Endothelial cell of umbilical vein (primary cell): Measurements from ENCODE around the gene TMEM171. TPM values are rescaled to one million over a fixed set of nuclear protein-coding genes. Genes with fewer than 3 reads are reported as not detected.

Experiments used
- BruUV-seq: library from RNA; stranded (reverse); fragments of 400-500 nt; replicated peaks from 2 replicates; lab custom pipeline; 2021; lab: Mats Ljungman, UMichigan
- CTCF ChIA-PET: fragments of 300-600, 350-600 bp; sonication (Branson Sonifier 250); formaldehyde crosslinking; loops from one replicate; lab custom pipeline; 2021; ENCODE audit warnings: antibody characterized with exemption, inconsistent platforms; lab: Charles Lee
- POLR2A ChIA-PET: fragments of 300-600, 350-600 bp; sonication (Branson Sonifier 250); formaldehyde crosslinking; loops from one replicate; lab custom pipeline; 2021; ENCODE audit warnings: antibody characterized with exemption, inconsistent platforms; lab: Charles Lee
- DNase-seq: peaks from one replicate; pipeline ENCODE4 v3.0.0-alpha.2; 2011; ENCODE audit warnings: low read depth, low spot score
- FAIRE-seq: peaks from 2 replicates; lab custom pipeline; 2011; peaks lifted over from hg19 to GRCh38; lab: Jason Lieb, UNC
- H2AFZ ChIP-seq: 2 replicates; pipeline ENCODE4 v1.6.0; 2012; ENCODE audit warnings: low read depth, low read length, control low read depth, inconsistent platforms
- H3K27ac ChIP-seq: 2 replicates; pipeline ENCODE4 v1.5.1; 2011; ENCODE audit warnings: low read depth, mild to moderate bottlenecking, control low read depth, low read length, moderate library complexity; ENCODE audit not compliant: insufficient read depth
- H3K27me3 ChIP-seq, 2 experiments: 2 replicates each; pipeline versions ENCODE4 v1.6.0 to v1.6.1; 2011; ENCODE audit warnings: low read length in 2 of 2, mixed read lengths in 1 of 2; ENCODE audit not compliant: control insufficient read depth in 2 of 2, insufficient read depth in 2 of 2
- H3K36me3 ChIP-seq, 2 experiments: 2 replicates in 1 of 2; 3 replicates in 1 of 2; pipeline ENCODE4 v1.5.1; 2011; ENCODE audit warnings: low read length in 2 of 2, mild to moderate bottlenecking in 1 of 2, moderate library complexity in 1 of 2; ENCODE audit not compliant: control insufficient read depth in 2 of 2, insufficient read depth in 2 of 2; ENCODE audit errors: extremely low read depth in 1 of 2
- H3K4me1 ChIP-seq: 3 replicates; pipeline ENCODE4 v1.5.1; 2011; ENCODE audit warnings: mild to moderate bottlenecking, low read length; ENCODE audit not compliant: control insufficient read depth, insufficient read depth; ENCODE audit errors: extremely low read depth
- H3K4me2 ChIP-seq: 2 replicates; pipeline ENCODE4 v1.6.1; 2011; ENCODE audit warnings: low read length, control low read depth, mixed read lengths; ENCODE audit not compliant: insufficient read depth
- H3K4me3 ChIP-seq, 3 experiments: fragments of 200-600 bp in 1 of 3; sonication (generic), shearing (Covaris generic) in 1 of 3; replicated peaks in 1 of 3; 2 replicates each; pipeline ENCODE4 v1.5.1; 2011 to 2016; ENCODE audit warnings: control low read depth in 3 of 3, low read length in 3 of 3, mild to moderate bottlenecking in 2 of 3, inconsistent platforms in 1 of 3, low read depth in 1 of 3, moderate library complexity in 1 of 3; ENCODE audit not compliant: insufficient read depth in 1 of 3
- H3K79me2 ChIP-seq: 2 replicates; pipeline ENCODE4 v1.6.0; 2012; ENCODE audit warnings: low read length, inconsistent platforms; ENCODE audit not compliant: control insufficient read depth, insufficient read depth
- H3K9ac ChIP-seq: replicated peaks from 2 replicates; pipeline ENCODE3; 2011; ENCODE audit warnings: low read length, control low read depth; ENCODE audit not compliant: insufficient read depth; ENCODE audit errors: extremely low read depth
- H3K9me1 ChIP-seq: replicated peaks from 3 replicates; pipeline ENCODE4 v1.6.0; 2011; ENCODE audit warnings: mild to moderate bottlenecking, low read length; ENCODE audit not compliant: control insufficient read depth, insufficient read depth; ENCODE audit errors: extremely low read depth
- H3K9me3 ChIP-seq: replicated peaks from 2 replicates; pipeline ENCODE4 v1.5.1; 2012; ENCODE audit warnings: low read length, inconsistent platforms; ENCODE audit not compliant: control insufficient read depth, insufficient read depth
- H4K20me1 ChIP-seq: replicated peaks from 2 replicates; pipeline ENCODE3; 2011; ENCODE audit warnings: mild to moderate bottlenecking, low read length; ENCODE audit not compliant: control insufficient read depth, insufficient read depth; ENCODE audit errors: extremely low read depth
- CTCF ChIP-seq, 2 donors: IDR thresholded peaks; 1 replicate in 1 of 2; 2 replicates in 1 of 2; pipeline ENCODE4 v1.5.1; 2011; ENCODE audit warnings: low read length in 2 of 2, mild to moderate bottlenecking in 2 of 2, moderate library complexity in 2 of 2, control low read depth in 1 of 2, inconsistent platforms in 1 of 2, low read depth in 1 of 2; ENCODE audit not compliant: insufficient read depth in 1 of 2; ENCODE audit errors: extremely low read depth in 1 of 2
- EZH2 ChIP-seq: IDR thresholded peaks from 2 replicates; pipeline ENCODE4 v1.6.1; 2012; ENCODE audit warnings: borderline replicate concordance, low read depth, mild to moderate bottlenecking, moderate library complexity, low read length, inconsistent platforms; ENCODE audit not compliant: severe bottlenecking
- FOS ChIP-seq: IDR thresholded peaks from 2 replicates; pipeline ENCODE4 v1.6.1; 2011; ENCODE audit warnings: mild to moderate bottlenecking, low read length, moderate library complexity, borderline replicate concordance; ENCODE audit not compliant: insufficient read depth
- GATA2 ChIP-seq: IDR thresholded peaks from 2 replicates; pipeline ENCODE4 v1.7.0; 2011; ENCODE audit warnings: low read depth, mild to moderate bottlenecking, moderate library complexity, mixed read lengths, low read length; ENCODE audit not compliant: insufficient read length, insufficient read depth
- JUN ChIP-seq: IDR thresholded peaks from 2 replicates; pipeline ENCODE4 v1.6.1; 2011; ENCODE audit warnings: borderline replicate concordance, low read depth; ENCODE audit not compliant: insufficient read length, insufficient read depth
- MAX ChIP-seq: IDR thresholded peaks from 2 replicates; pipeline ENCODE4 v1.6.1; 2011; ENCODE audit not compliant: insufficient read depth, insufficient read length
- MYC ChIP-seq: IDR thresholded peaks from one replicate; pipeline ENCODE4 v1.6.1; 2011; ENCODE audit warnings: mild to moderate bottlenecking, low read depth, low read length
- POLR2A ChIP-seq: IDR thresholded peaks from 2 replicates; pipeline ENCODE4 v1.6.1; 2012; ENCODE audit warnings: low read depth, mild to moderate bottlenecking, control low read depth, low read length
- POLR2AphosphoS5 ChIP-seq: IDR thresholded peaks from 2 replicates; pipeline ENCODE4 v1.6.1; 2012; ENCODE audit warnings: low read depth, mild to moderate bottlenecking, control low read depth, low read length, moderate library complexity; ENCODE audit not compliant: insufficient read depth
- dilution Hi-C: fragments of 300-500 bp; cut with MboI; formaldehyde crosslinking; loops from one replicate; pipeline ENCODE4 v1.15.0; 2019; ENCODE audit warnings: low sequenced_read_pairs; ENCODE audit not compliant: extremely low pct_ligation_motif_present
- intact Hi-C: fragments of 100-400 bp; cut with micrococcal nuclease; formaldehyde crosslinking; loops from one replicate; pipeline ENCODE4 v1.10.0; 2022
- polyA plus RNA-seq, 4 experiments: library from polyadenylated mRNA; depleted of rRNA in 3 of 4; stranded (reverse) in 3 of 4; unstranded in 1 of 4; fragments of >200 nt; gene quantifications; 2 replicates each; pipeline versions ENCODE4 v1.2.1 to v1.2.3, GENCODE V29; 2011 to 2012; ENCODE audit warnings: missing spikeins in 1 of 4
- total RNA-seq: library from RNA; stranded (reverse); gene quantifications from 2 replicates; pipeline ENCODE4 v1.2.3, GENCODE V29; 2021

Gene TMEM171
- total and polyA plus RNA-seq, 2 donors (not counting 3 experiments of a cell fraction or from before 2014, with no cell fraction given): 5.6 to 11.7 TPM

- POLR2A ChIA-PET: no interaction called here
- Histone ChIP-seq H3K27ac (no peak overlapping the region), H3K4me3 (no peak overlapping the region), H2AFZ (no peak overlapping the region), H3K4me2 (no peak overlapping the region), H3K27me3 (no peaks in the 10 kb centered on the region), H3K9me1 (no peaks in the 10 kb centered on the region), H3K79me2 (peaks cover 4% of the 10 kb centered on the region), H3K4me1 (peaks cover 16% of the 10 kb centered on the region), H3K36me3 (no peaks in the 10 kb centered on the region), H3K9ac (no peak overlapping the region), H3K9me3 (no peaks in the 10 kb centered on the region), H4K20me1 (no peaks in the 10 kb centered on the region)
- intact Hi-C loops (no loop called here), dilution Hi-C loops (no loop called here)
- CTCF ChIA-PET: interaction anchor here (0.9 to 1.0 kb wide), 5 partner anchors 9 to 75 kb away, joined by 3 read pairs; no protein-coding TSS in a partner anchor
- BruUV-seq: no TSS peak
- TF ChIP-seq POLR2AphosphoS5 (no peak), JUN (no peak), MAX (no peak), CTCF (IDR thresholded peaks at IDR 0.05; ENCODE audit: extremely low read depth in 1 of 2, insufficient read depth in 1 of 2, low read depth in 1 of 2, low read length in 2 of 2) (no peak), POLR2A (no peak), EZH2 (no peak), MYC (no peak), FOS (no peak), GATA2 (no peak)
- no peak for FAIRE-seq
- no peak for DNase-seq
Observed at GRCh38 chr5:73126957-73127356, 6.6 kb downstream of the TMEM171 start.
